Measurements from ENCODE around the gene CEP83. TPM values are rescaled to one million over a fixed set of nuclear protein-coding genes. Genes with fewer than 3 reads are reported as not detected.

The CEP83 gene
- total RNA-seq, 1 experiment from 2014 or later = 19.2 TPM

DNA sequence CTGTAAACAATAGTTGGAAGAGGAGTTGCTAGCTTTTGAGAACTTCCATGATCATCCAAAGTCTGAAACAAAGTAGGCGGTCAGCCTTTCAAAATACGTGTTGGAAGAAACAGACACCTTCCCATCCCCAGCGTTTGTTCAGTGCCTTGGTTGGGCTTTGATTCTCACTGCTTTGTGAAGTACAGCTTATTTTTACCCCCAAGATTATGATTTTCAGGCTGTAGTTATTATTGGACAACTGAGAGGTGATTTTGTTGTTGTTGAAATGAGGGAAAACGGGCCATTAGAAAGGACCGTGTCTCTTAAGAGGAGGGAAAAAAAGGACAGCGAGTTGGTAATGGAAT, 921 bp upstream of the CEP83 start:
- H3K4me2 ChIP-seq (ENCODE audit: low read length) = peak overlapping the region; percentile 71
- H3K4me3 ChIP-seq (replicated peaks in 1 of 2; ENCODE audit: low read depth in 1 of 2, low read length in 2 of 2) = peak overlapping the region; percentile 80 to 92
- RAD21 ChIA-PET (ENCODE audit: low non-redundant PET in 1 of 2, low total read pairs in 2 of 2, uncharacterized antibody in 2 of 2, unreplicated experiment in 2 of 2) = no interaction called here
- peaks cover 39% of the 10 kb centered on the region for H3K79me2 ChIP-seq (ENCODE audit: insufficient read depth, low read length)
- no peaks in the 10 kb centered on the region for H4K20me1 ChIP-seq (ENCODE audit: insufficient read depth)
- no peaks in the 10 kb centered on the region for H3K9me2 ChIP-seq (ENCODE audit: insufficient read depth)
- H3K4me1 ChIP-seq (ENCODE audit: control insufficient read depth in 1 of 2, insufficient read depth in 2 of 2, low read length in 2 of 2) = peaks cover 3 to 14% of the 10 kb centered on the region in 2 experiments; a peak in 2 of 4 replicates
- intact Hi-C loops (cut with micrococcal nuclease) = no loop called here
- H3K27me3 ChIP-seq (ENCODE audit: insufficient read depth, low read length) = no peaks in the 10 kb centered on the region
- BruUV-seq (replicated peaks) = no TSS peak
- no peak for ATAC-seq
- no peak overlapping the region for H2AFZ ChIP-seq (ENCODE audit: low read depth, low read length, poor library complexity, severe bottlenecking)
- POLR2A ChIA-PET = no interaction called here
- H3K9me3 ChIP-seq (ENCODE audit: control insufficient read depth in 1 of 2, insufficient read depth in 1 of 2, low read depth in 1 of 2, low read length in 2 of 2) = no peaks in the 10 kb centered on the region
- H3K36me3 ChIP-seq (ENCODE audit: control insufficient read depth in 1 of 2, insufficient read depth in 2 of 2, low read length in 2 of 2) = no peaks in the 10 kb centered on the region
- no peak for TF ChIP-seq EZH2 (IDR thresholded peaks at IDR 0.05)
- no peak for TF ChIP-seq JUND (IDR thresholded peaks at IDR 0.05)
- CTCF ChIA-PET = no interaction called here
- no peak for DNase-seq (ENCODE audit: low read depth, low spot score)
- peak overlapping the region; percentile 49 for H3K27ac ChIP-seq (ENCODE audit: low read depth, low read length)
- H3K9ac ChIP-seq (ENCODE audit: low read length) = peak overlapping the region; percentile 88

DNA sequence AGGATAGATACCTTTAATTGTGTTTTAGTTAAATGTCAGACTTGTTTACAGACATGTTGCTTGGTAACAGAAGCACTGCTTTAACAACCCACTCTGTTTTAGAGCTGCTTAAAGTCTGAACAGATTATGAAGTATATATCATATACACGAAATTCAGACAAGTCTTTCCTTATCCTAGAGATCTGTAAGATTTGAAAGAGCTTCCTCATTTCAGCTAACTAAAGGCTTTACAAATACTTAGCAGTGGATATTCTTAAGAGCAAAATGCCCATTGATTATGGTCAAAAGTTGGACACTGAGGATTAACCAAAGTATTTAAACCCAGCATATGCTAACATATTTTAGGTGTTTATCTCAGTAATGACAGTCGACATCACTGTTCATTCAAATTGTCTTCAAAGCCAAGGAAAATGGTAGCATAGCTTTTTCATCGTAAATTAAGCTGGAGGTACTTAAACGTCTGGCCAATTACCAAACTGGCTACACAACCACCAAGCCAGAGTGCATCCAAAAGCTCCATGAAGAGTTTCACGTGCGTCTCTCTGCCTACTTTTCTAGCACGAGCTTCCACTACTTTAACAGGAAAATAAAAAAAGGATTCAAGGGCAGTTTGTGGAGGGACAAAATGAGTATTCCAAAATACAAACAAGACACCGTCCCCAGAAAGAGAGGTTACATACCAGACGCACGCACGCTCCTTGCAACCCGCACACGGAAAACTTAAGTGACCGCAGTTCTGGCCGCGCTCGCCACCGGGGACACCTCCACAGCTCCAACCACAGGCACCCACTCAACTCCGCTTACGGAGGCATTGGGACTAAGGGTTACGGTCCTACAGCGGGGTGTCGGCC, 565 bp downstream of the CEP83 start:
- ChIA-PET RAD21 (ENCODE audit: low non-redundant PET in 1 of 2, low total read pairs in 2 of 2, uncharacterized antibody in 2 of 2, unreplicated experiment in 2 of 2) (no interaction called here), CTCF (no interaction called here), POLR2A (no interaction called here)
- no peaks in the 10 kb centered on the region for H3K9me2 ChIP-seq (ENCODE audit: insufficient read depth)
- H4K20me1 ChIP-seq (ENCODE audit: insufficient read depth) = no peaks in the 10 kb centered on the region
- peak overlapping the region; percentile 49 for H3K27ac ChIP-seq (ENCODE audit: low read depth, low read length)
- no peaks in the 10 kb centered on the region for H3K9me3 ChIP-seq (ENCODE audit: control insufficient read depth in 1 of 2, insufficient read depth in 1 of 2, low read depth in 1 of 2, low read length in 2 of 2)
- peaks cover 3 to 14% of the 10 kb centered on the region in 2 experiments; a peak in 2 of 4 replicates for H3K4me1 ChIP-seq (ENCODE audit: control insufficient read depth in 1 of 2, insufficient read depth in 2 of 2, low read length in 2 of 2)
- H3K36me3 ChIP-seq (ENCODE audit: control insufficient read depth in 1 of 2, insufficient read depth in 2 of 2, low read length in 2 of 2) = peaks cover 0 to 6% of the 10 kb centered on the region in 2 experiments; a peak in 1 of 4 replicates
- H3K4me2 ChIP-seq (ENCODE audit: low read length) = peak overlapping the region; percentile 71
- H2AFZ ChIP-seq (ENCODE audit: low read depth, low read length, poor library complexity, severe bottlenecking) = no peak overlapping the region
- H3K9ac ChIP-seq (ENCODE audit: low read length) = peak overlapping the region; percentile 88
- H3K79me2 ChIP-seq (ENCODE audit: insufficient read depth, low read length) = peaks cover 52% of the 10 kb centered on the region
- intact Hi-C loops (cut with micrococcal nuclease) = no loop called here
- ATAC-seq (peak; percentile 66), DNase-seq (ENCODE audit: low read depth, low spot score) (peak; percentile 24)
- H3K27me3 ChIP-seq (ENCODE audit: insufficient read depth, low read length) = no peaks in the 10 kb centered on the region
- TSS peak; percentile 79 for BruUV-seq (replicated peaks)
- no peak for TF ChIP-seq SP1 (IDR thresholded peaks at IDR 0.05; ENCODE audit: low read depth)
- no peak for TF ChIP-seq CEBPB (IDR thresholded peaks at IDR 0.05; ENCODE audit: low read depth)
- TF ChIP-seq, protein P1, sequence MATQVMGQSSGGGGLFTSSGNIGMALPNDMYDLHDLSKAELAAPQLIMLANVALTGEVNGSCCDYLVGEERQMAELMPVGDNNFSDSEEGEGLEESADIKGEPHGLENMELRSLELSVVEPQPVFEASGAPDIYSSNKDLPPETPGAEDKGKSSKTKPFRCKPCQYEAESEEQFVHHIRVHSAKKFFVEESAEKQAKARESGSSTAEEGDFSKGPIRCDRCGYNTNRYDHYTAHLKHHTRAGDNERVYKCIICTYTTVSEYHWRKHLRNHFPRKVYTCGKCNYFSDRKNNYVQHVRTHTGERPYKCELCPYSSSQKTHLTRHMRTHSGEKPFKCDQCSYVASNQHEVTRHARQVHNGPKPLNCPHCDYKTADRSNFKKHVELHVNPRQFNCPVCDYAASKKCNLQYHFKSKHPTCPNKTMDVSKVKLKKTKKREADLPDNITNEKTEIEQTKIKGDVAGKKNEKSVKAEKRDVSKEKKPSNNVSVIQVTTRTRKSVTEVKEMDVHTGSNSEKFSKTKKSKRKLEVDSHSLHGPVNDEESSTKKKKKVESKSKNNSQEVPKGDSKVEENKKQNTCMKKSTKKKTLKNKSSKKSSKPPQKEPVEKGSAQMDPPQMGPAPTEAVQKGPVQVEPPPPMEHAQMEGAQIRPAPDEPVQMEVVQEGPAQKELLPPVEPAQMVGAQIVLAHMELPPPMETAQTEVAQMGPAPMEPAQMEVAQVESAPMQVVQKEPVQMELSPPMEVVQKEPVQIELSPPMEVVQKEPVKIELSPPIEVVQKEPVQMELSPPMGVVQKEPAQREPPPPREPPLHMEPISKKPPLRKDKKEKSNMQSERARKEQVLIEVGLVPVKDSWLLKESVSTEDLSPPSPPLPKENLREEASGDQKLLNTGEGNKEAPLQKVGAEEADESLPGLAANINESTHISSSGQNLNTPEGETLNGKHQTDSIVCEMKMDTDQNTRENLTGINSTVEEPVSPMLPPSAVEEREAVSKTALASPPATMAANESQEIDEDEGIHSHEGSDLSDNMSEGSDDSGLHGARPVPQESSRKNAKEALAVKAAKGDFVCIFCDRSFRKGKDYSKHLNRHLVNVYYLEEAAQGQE (IDR thresholded peaks at IDR 0.05; ENCODE audit: low read depth) = no peak
- H3K4me3 ChIP-seq (replicated peaks in 1 of 2; ENCODE audit: low read depth in 1 of 2, low read length in 2 of 2) = peak overlapping the region; percentile 80 to 92

Measured in HCT116 (cell line).